NCI-H128 (cell line): ENCODE results near the gene C1orf198.
"Not testable (repeated sequence)": the region's sequence is repeated elsewhere in the genome, so short reads cannot be mapped to it uniquely, and the experiment has no call there.

ENCODE experiments used
- DNase-seq: peaks from one replicate; lab custom pipeline; 2025; ENCODE audit not compliant: unreplicated experiment; lab: John Stamatoyannopoulos, UW

Gene C1orf198

GRCh38 chr1:230861489-230861888, 6.8 kb downstream of the C1orf198 start:
- no peak for DNase-seq

GRCh38 chr1:230860617-230861384, 7.5 kb downstream of the C1orf198 start:
- DNase-seq = no peak

- no peak for DNase-seq
Measured at GRCh38 chr1:230858918-230859729, 9.2 kb downstream of the C1orf198 start.

GRCh38 chr1:230858236-230858820, 10.0 kb downstream of the C1orf198 start:
- DNase-seq = no peak

GRCh38 chr1:230857822-230858221, 10.5 kb downstream of the C1orf198 start:
- DNase-seq = no peak

GRCh38 chr1:230857077-230857476, 11.2 kb downstream of the C1orf198 start:
- no peak for DNase-seq

GRCh38 chr1:230855886-230856285, 12.4 kb downstream of the C1orf198 start:
- no peak for DNase-seq

- no peak for DNase-seq
Measured at GRCh38 chr1:230854423-230854822, 13.9 kb downstream of the C1orf198 start.

GRCh38 chr1:230853731-230854130, 14.6 kb downstream of the C1orf198 start:
- DNase-seq = no peak

- DNase-seq = no peak
Measured at GRCh38 chr1:230852959-230853358, 15.4 kb downstream of the C1orf198 start.

GRCh38 chr1:230851291-230851691, 17.0 kb downstream of the C1orf198 start:
- no peak for DNase-seq

- no peak for DNase-seq
Measured at GRCh38 chr1:230850547-230850946, 17.8 kb downstream of the C1orf198 start.

GRCh38 chr1:230849451-230850224, 18.7 kb downstream of the C1orf198 start:
- no peak for DNase-seq

GRCh38 chr1:230848235-230848634, 20.1 kb downstream of the C1orf198 start:
- no peak for DNase-seq

GRCh38 chr1:230845184-230845583, 23.1 kb downstream of the C1orf198 start:
- DNase-seq = not testable (repeated sequence)

- no peak for DNase-seq
Measured at GRCh38 chr1:230844561-230844960, 23.8 kb downstream of the C1orf198 start.

GRCh38 chr1:230843503-230844309, 24.6 kb downstream of the C1orf198 start:
- no peak for DNase-seq

- DNase-seq = no peak
Measured at GRCh38 chr1:230842801-230843200, 25.5 kb downstream of the C1orf198 start.

GRCh38 chr1:230839173-230839572, 29.1 kb downstream of the C1orf198 start:
- DNase-seq = no peak

GRCh38 chr1:230836793-230837192, 31.5 kb downstream of the C1orf198 start:
- no peak for DNase-seq
